NT2/D1 (cell line): Measurements from ENCODE around the gene SIRPG.

Experiments used
- SUZ12 ChIP-seq: IDR thresholded peaks from 2 replicates; pipeline ENCODE4 v1.6.1; 2011; ENCODE audit not compliant: insufficient read length, insufficient read depth; ENCODE audit errors: extremely low read depth
- YY1 ChIP-seq: IDR thresholded peaks from 2 replicates; pipeline ENCODE4 v1.6.1; 2011; ENCODE audit not compliant: insufficient read length, insufficient read depth
- ZNF274 ChIP-seq: IDR thresholded peaks from 2 replicates; pipeline ENCODE4 v1.6.1; 2011; ENCODE audit warnings: mild to moderate bottlenecking, low read depth, low read length

GRCh38 chr20:1697592-1697991 lies 40.0 kb upstream of the SIRPG start:
- no peak for TF ChIP-seq ZNF274
- TF ChIP-seq SUZ12 = no peak
- TF ChIP-seq YY1 = no peak
